ENCODE results near the gene SH3YL1.
"Not testable (repeated sequence)": the region's sequence is repeated elsewhere in the genome, so short reads cannot be mapped to it uniquely, and the experiment has no call there.

SH3YL1 gene

GRCh38 chr2:176917-177316 lies 86.9 kb downstream of the SH3YL1 start:
- DNase-seq (ENCODE audit: low read depth) = peak; percentile 30
- no peak overlapping the region for H3K4me3 ChIP-seq (ENCODE audit: low read length)
- TF ChIP-seq CTCF (IDR thresholded peaks at IDR 0.05; ENCODE audit: insufficient read depth, low read depth, low read length, missing control alignments) = no peak

- no peak for TF ChIP-seq CTCF (IDR thresholded peaks at IDR 0.05; ENCODE audit: insufficient read depth, low read depth, low read length, missing control alignments)
- H3K4me3 ChIP-seq (ENCODE audit: low read length) = no peak overlapping the region
- no peak for DNase-seq (ENCODE audit: low read depth)
These were observed 87.7 kb downstream of the SH3YL1 start for GRCh38 chr2:175880-176820.

- no peak for TF ChIP-seq CTCF (IDR thresholded peaks at IDR 0.05; ENCODE audit: insufficient read depth, low read depth, low read length, missing control alignments)
These were observed 88.6 kb downstream of the SH3YL1 start for GRCh38 chr2:175161-175786.

GRCh38 chr2:172120-172519 lies 91.7 kb downstream of the SH3YL1 start:
- not testable (repeated sequence) for H3K4me3 ChIP-seq (ENCODE audit: low read length); DNase-seq (ENCODE audit: low read depth)

More at GRCh38 chr2:175161-175786, 88.6 kb downstream of the SH3YL1 start:
- DNase-seq (ENCODE audit: low read depth) = no peak
- H3K4me3 ChIP-seq (ENCODE audit: low read length) = no peak overlapping the region

- DNase-seq (ENCODE audit: low read depth) = no peak
- H3K4me3 ChIP-seq (ENCODE audit: low read length) = no peak overlapping the region
- TF ChIP-seq CTCF (IDR thresholded peaks at IDR 0.05; ENCODE audit: insufficient read depth, low read depth, low read length, missing control alignments) = no peak
These were observed 94.1 kb downstream of the SH3YL1 start for GRCh38 chr2:169741-170140.

Measured in epithelial cell of esophagus (primary cell).